Ramos (cell line): ENCODE results near the gene DENND4A.
"Not testable (repeated sequence)": the region's sequence is repeated elsewhere in the genome, so short reads cannot be mapped to it uniquely, and the experiment has no call there.

Experiments
- in situ Hi-C: fragments of 300-500 bp; cut with MboI; formaldehyde crosslinking; loops from one replicate; pipeline ENCODE4 v1.14.3; 2022; ENCODE audit warnings: low sequenced_read_pairs; ENCODE audit not compliant: unreplicated experiment

The DENND4A gene

DNA sequence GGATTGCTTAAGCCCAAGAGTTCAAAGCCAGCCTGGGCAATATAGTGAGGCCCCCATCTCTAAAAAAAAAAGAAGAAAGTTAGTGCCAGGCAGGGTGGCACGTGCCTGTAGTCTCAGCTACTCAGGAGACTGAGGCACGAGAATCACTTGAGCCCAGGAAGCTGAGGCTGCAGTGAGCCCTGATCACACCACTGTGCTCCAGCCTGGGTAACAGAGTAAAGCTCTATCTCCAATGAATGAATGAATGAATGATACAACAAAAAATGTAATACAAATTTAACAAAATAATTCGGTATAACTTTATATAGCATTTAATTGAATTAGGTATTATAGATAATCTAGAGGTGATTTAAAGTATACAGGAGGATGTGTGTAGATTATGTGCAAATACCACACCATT lies 29.7 kb downstream of the DENND4A start:
- in situ Hi-C loops: no loop called here

DNA sequence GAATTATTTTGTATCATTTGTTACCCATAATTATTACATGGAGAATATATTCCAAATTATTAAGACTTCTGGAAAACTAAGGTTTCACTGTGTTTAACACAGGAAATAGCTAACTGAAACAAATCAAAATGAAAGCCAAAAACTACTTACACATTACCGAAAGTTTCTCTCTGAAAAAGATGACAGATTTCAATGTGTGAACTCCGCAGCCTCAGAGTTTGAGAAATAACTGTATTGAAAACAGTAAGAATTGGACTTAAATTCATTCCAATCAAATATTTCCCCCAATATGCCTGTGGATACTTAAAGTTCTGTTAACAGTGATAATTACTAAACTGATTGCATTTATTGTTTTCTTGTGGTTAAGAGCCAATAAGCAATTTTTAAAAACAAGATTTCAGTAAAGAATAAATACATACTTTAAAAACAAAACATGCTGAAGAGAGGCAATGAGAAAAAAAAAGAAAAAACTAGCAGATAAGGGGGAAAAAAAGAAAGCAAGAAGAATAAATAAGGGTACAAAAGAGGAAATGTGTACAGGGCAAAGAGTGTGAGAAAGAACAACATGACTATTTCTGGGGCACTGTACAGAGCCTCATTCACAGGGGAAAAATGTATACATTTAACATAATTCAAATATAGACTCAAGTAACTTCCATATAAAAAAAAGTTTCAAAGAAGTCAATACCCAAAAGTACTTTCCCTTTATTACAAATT lies 30.7 kb downstream of the DENND4A start:
- in situ Hi-C loops: no loop called here

DNA sequence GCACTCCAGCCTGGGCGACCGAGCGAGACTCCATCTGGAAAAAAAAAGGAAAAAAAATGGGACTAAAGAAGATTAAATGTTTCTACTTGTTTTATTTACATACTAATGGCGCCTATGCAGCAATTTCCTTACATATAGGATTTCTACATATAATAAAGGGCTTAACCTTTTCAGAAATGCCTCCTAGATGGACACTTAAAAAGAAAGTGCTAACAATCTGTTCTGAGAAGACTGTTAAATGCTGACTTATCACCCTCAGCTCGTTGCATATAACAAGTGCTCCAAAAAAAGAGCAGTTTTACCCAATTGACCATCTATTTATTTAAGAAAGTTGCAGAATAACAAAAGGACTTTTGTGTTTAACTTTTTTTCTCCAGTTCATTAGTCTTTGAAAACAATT lies 32.7 kb downstream of the DENND4A start:
- in situ Hi-C loops: no loop called here

DNA sequence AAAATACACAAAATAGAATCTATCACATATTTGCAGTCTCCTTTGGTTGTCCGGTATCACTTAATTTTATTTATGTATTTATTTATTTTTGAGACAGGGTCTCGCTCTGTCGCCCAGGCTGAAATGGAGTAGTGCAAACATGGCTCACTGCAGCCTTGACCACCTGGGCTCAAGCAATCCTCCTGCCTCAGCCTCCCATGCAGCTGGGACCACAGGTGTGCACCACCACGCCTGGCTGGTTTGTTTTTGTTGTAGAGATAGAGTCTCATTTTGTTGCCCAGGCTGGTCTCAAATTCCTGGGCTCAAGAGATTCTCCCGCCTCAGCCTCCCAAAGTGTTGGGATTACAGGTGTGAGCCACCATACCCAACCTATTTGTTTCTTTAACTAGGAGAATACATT lies 33.9 kb downstream of the DENND4A start:
- in situ Hi-C loops: no loop called here

DNA sequence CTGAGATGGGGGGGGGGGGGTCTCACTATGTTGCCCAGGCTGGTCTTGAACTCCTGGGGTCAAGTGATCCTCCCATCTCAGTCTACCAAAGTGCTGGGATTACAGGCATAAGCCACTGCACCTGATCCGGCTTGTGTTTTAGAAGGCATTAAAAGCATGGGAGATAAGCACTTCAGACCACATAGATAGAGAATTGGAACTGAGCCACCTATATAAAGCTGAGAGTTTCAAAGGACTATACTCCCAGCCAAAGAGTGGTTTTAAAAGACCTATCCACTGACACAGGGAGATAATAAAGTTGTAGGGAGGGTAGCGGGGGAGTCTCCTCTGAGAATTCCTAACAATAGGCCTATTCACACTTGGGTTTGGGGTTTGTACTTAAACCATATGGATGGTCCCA lies 34.8 kb downstream of the DENND4A start:
- in situ Hi-C loops: no loop called here

DNA sequence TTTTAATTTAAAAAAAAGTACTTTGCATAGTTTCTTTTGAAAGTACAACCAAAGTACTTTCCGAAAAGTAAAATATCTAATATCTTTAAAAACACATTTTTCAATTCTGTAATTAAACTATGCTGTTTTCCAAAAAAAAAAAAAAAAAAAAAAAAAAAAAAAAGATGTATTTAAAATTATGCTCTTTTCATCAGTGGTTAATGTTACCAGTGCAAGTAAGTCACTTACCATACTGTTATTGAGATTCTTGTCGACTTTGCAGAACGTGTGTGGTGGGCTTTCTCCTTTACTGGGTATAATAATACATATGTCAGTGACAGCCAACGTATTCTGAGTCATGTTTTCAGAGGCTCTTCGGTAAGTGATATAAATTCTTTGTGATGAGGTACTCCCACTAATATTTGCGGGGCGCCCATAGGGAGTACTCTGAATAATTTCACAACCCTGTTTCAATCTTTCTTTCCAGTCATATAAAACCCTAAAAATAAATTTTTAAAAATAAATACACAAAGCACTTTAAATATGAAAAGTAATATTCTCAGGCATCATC lies 39.9 kb downstream of the DENND4A start:
- in situ Hi-C loops: no loop called here

DNA sequence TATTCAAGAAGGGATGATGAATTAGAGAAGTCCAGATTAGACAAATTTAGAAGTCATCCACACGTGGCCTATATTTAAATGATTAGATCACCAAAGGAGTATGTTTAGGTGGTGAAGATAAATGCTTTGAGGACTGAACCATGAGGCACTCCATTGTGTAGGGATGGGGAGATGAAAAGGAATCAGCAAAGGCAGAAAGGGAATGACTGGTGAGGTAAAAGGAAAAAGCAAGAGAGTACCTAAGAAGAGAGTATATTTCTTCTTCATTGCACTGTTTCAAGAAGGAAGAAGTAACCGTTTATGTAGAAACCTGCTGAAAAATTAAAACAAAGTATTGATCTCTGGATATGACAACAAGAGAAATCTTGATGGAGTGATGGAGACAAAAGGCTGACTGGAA lies 40.7 kb downstream of the DENND4A start:
- in situ Hi-C loops: no loop called here

DNA sequence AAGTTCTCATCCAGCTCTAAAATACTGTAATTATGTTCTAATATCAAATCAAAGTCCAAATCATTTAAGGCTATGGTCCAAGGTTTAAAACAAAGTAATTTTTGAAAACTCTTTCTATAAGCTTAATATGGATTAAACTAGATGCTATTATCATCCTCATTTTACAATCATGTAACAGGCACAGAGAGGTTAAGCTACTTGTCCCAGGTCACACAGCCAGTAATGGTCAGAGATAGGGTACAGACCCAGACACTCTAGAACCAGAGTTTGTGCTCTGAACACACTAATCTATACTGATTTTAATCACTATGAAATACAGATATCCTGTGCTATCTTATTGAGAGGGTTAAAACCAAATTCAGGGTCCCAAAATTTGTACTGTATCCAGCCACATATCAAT lies 44.8 kb downstream of the DENND4A start:
- in situ Hi-C loops: no loop called here

DNA sequence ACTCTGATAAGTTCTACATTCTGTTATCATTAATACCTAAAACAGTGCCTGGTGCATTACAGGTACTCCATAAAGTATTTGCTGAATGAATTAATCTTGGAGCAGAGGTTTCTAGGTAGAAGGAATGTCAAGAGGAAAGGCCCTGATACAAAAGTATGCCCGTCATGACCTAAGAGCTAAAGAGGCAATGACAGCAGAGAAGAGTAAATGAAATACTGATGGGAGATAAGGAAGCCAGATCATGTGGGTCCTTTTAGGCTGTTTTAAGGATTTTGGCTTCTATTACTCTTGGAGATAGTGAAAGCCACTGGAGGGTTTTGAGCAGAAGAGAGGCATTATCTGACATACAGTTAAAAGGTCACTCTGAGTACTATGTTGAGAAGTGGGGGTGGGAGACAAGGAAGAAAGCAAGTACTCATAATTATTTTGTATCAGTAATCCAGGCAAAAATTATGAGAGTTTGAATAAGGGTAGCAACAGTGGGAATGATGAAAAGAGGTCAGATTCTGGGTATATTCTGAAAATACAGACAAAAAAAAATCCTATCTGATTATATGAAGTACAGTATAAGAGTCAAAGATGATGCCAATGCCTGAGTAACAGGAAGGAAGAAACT lies 48.3 kb downstream of the DENND4A start:
- in situ Hi-C loops: no loop called here

DNA sequence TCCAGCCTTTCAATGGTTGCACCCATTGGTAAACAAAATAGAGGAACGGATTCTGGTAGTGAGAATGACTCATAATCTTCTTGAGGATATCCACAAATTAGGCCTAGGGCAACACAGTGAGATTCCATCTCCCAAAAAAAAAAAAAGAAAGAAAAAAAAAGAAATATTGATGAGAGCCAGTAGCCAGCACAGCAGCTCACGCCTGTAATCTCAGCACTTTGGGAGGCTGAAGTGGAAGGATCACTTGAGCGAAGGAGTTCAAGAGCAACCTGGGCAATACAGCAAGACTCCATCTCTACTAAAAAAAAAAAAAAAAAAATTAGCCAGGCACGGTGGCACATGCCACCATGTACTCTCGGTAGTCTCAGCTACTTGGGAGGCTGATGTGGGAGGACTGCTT lies 51.9 kb downstream of the DENND4A start:
- in situ Hi-C loops: no loop called here

DNA sequence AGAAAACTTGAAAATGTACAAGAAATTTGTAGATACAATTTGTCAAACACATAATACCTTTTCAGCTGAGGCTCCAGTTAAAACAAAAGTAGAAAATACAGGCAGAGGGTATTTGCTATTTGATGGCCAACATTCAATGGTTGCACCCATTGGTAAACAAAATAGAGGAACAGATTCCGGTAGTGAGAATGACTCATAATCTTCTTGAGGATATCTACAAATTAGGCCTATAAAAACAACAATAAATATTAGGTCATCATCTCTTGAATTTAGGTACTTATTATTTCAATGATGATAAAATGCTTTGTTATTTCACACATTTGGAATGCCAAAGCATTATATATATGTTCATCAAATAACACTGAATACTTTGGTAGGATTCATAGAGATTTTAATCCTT lies 53.4 kb downstream of the DENND4A start:
- in situ Hi-C loops: no loop called here

DNA sequence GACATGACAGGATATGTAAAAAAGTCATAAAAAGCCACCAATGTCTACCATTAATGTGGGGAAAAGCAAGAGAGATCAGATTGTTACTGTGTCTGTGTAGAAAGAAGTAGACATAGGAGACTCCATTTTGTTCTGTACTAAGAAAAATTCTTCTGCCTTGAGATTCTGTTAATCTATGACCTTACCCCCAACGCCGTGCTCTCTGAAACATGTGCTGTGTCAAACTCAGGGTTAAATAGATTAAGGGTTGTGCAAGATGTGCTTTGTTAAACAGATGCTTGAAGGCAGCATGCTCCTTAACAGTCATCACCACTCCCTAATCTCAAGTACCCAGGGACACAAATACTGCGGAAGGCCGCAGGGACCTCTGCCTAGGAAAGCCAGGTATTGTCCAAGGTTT lies 58.5 kb downstream of the DENND4A start:
- in situ Hi-C loops: not testable (repeated sequence)

DNA sequence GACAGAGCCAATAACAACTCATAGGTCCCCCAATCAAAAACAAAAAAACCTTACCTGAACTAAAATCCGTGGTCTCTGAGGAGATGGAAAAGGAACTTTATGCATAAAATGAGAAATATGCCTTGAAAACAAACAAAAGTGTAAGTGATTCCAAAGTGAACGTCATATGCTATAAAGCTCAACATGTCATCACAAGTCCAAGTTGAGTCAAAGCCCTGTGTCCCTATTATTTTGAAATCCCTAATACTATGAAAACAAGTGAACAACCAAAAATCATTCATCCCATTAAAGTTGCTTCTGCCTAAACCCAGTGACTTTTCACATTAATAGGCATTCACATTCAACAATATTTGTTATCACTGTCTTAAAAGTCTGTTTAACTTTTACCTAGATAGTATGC lies 59.4 kb downstream of the DENND4A start:
- in situ Hi-C loops: no loop called here

DNA sequence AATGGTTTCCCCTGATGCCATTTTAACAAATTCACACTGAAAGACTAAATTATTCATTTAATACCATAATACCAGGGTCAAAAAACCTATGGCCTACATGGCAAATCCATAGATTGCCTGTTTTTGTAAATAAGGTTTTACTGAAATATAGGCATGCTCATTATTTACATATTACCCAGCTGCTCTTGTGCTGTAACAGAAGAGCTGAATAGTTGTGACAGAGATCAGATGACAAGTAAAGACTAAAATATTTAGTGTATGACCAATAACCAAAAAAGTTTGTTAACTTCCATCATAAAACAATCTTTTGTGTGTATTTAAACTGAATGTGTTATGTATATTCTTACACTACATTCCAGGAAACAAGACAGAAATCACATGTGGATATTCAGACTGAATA lies 60.2 kb downstream of the DENND4A start:
- in situ Hi-C loops: no loop called here

DNA sequence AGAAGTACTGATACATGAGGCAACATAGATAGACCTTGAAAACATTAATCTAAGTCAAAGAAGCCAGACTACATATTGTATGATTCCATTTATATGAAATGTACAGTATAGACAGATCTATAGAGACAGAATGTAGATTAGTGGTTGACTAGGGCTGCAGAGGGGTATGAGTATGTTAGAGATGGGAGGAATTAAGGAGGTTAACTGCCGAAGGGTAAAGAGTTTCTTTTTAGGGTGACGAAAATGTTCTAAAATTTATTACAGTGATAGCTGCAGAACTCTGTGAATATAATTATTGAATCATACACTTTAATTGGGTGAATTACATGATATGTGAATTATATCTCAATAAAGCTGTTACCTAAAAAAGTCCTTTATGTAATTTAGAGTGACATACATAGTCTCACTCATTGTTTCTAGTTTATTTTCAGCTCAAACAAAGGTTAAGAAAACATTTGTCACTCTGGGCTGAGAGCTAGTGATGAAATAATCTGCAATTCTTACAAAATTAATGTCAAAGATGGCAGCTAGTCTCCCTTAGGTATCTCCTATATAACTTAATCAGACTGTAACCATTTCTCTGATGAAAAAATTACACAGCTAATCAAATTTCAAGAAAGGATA lies 61.4 kb downstream of the DENND4A start:
- in situ Hi-C loops: no loop called here

DNA sequence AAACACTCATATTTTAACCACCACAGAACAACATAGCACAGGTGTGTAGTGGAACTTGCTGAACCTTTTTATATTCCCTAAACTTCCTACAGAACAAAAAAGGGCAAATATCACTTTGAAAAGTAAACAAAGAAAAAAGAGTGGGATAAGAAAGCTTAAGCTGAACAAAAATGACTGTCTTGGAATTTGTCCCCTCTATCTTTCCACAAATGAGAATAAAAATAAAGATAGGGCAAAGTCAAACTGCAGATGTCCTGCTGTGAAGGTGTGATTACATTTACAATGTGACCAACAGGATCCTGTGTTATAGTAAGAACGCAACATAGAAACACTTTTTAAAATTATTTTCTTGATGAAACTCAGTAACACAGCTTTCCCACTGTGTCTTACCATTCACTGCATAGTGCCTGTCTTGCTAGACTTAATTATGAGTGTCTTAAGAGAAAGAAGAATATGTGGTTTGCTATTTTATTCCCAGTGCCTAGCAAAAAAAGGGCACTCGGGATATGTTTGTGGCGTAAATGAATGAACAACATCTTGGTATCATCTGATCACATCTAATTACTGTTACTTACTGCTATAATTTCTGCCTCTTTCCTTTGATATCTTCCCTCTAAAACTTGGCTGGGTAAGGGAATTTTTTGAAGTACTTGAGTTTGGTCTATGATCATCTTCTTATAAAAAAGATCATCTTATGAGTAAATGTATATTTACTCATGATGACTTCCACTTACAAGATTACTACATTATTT lies 67.5 kb downstream of the DENND4A start:
- in situ Hi-C loops: no loop called here

DNA sequence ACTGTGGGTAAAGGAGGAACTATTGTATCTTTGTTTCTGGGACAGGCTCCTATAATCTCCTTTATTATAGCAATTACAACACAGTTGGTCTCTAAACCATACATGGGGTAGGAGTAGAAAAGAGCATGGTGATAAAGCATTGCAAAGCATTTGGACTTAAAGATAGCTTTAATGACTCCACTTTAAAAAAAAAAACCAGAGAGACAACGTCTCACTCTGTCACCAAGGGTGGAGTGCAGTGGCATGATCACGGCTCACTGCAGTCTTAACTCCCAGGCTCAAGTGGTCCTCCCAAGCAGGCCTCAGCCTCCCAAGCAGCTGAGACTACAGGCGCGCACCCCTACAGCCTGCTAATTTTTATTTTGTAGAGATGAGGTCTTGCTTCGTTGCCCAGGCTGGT lies 68.2 kb downstream of the DENND4A start:
- in situ Hi-C loops: no loop called here

DNA sequence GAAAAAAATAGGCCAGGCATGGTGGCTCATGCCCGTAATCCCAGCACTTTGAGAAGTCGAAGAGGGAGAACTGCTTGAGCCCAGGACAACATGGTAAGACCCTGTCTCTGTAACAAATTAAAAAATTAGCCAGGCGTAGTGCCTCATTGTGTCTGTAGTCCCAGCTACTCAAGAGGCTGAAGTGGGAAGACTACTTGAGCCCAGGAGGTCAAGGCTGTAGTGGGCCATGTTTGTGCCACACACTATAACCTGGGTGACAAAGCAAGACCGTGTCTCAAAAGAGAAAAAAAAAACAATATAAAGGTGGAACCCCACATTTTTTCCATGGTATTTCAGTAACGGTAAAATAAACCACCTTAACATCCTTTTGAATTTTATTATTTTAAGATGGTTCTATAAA lies 69.9 kb downstream of the DENND4A start:
- in situ Hi-C loops: no loop called here

DNA sequence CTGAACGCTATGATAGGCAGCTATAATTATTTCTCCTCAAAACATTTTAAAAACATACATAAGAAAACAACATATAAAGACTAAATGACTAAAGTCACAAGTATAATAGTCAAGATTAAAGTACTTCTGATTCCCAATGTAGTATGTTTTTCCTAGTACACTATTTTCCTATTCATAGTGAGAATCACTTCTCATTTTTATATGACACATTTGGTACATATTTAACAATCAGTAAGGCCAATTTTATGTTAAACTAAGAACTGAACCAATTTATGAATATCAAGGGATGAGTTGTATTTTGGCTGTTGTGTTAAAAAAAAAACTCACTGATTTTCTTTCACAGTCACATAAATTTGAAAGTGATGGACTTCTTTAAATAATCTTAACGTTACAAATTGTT lies 79.7 kb downstream of the DENND4A start:
- in situ Hi-C loops: no loop called here

DNA sequence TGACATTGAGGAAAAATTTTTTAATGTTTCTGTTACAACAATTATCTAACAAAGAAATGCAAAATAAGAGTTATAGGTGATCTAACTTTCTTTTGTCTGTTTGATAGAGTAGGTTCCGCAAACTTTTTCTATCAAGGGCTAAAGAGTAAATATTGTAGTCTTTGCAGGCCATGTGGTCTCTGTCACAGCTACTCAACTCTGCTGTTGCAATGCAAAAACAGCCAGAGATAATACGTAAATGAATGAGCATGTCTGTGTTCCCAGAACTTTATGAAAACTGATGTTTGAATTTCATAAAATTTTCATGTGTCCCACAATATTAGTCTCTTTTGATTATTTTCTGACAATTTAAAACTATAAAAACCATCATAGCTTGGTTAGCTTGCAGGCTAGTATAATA lies 97.0 kb downstream of the DENND4A start:
- in situ Hi-C loops: no loop called here

DNA sequence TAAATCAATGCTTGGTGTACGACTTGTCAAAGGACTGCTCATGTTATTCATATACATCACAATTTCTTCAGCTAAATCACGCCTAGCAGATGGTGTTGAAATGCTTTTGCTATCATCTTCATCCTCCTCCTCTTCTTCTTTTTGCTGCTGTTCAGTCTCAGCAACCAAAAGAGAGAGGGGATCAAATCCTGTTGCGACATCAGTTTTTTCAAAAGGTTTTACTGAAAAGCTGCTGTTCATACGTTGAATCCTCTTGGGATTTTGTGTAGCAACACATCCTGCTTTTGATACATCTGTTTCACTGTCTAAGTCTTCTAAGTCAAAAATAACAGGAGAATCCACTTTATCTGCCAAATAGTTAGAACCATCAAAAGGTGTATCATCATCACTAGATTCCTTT lies 101.3 kb downstream of the DENND4A start:
- in situ Hi-C loops: no loop called here
